ENCODE data around the gene HOXB1. TPM values are rescaled to one million over a fixed set of nuclear protein-coding genes. Genes with fewer than 3 reads are reported as not detected.

The HOXB1 gene
- total RNA-seq, 1 experiment from 2014 or later, result not detected

DNA sequence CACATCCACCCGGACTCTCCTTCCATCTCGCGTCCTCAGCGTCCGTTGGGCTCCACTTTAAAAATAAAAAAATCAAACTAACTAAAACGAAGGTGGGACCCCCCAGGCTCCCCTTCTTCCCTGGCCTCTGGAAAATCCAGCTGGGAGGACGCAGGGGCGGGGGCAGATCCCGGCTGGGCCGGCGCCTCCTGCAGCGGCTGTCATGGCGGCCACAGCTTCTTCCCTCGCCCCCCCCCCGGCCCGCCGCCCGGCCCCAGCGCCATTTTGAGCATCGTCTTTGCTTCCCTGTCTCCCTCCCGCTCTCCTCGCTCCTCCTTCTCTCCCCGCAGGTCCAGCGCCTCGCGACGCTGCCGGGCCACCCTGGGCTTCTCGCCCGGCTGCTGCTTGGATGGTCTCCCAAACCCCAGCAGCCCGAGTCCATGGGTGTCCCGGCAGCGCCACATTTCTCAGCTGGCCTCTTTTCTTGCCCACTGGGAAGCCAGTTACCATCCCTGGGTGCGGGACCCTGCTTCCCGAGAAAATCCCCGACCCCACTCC is 10.8 kb upstream of the HOXB1 start:
- no peaks in the 10 kb centered on the region for H3K9me3 Mint-ChIP-seq (ENCODE audit: unreplicated experiment)
- ChIA-PET POLR2A (no interaction called here), CTCF (no interaction called here)
- H3K36me3 Mint-ChIP-seq (ENCODE audit: insufficient read depth, unreplicated experiment), result no peaks in the 10 kb centered on the region
- no peak for DNase-seq
- no TSS peak for BruUV-seq (replicated peaks)
- H3K27me3 Mint-ChIP-seq (ENCODE audit: insufficient read depth, unreplicated experiment), result peaks cover 8% of the 10 kb centered on the region
- H3K36me3 ChIP-seq (ENCODE audit: control insufficient read depth, insufficient read depth, low read length), result no peaks in the 10 kb centered on the region
- intact Hi-C loops (cut with micrococcal nuclease; ENCODE audit: unreplicated experiment), result loop anchor here (2.0 kb wide), 2 partner anchors 19 to 49 kb away; no protein-coding TSS in a partner anchor
- no peak overlapping the region for H3K27ac Mint-ChIP-seq (ENCODE audit: unreplicated experiment)
- H3K4me1 Mint-ChIP-seq (ENCODE audit: low read depth, unreplicated experiment), result peaks cover 11% of the 10 kb centered on the region
- no peak overlapping the region for H3K4me3 ChIP-seq (ENCODE audit: low read depth, low read length)
- H3K4me1 ChIP-seq, result peaks cover 3% of the 10 kb centered on the region; the same call in 1 of the 2 replicates
- no peak for TF ChIP-seq CTCF (IDR thresholded peaks at IDR 0.05; ENCODE audit: insufficient read depth in 1 of 2, low read depth in 1 of 2, low read length in 1 of 2, severe bottlenecking in 1 of 2, unreplicated experiment in 1 of 2)
- no peaks in the 10 kb centered on the region for H3K27me3 ChIP-seq (replicated peaks; ENCODE audit: control insufficient read depth, insufficient read depth, low read length)
- H3K4me3 Mint-ChIP-seq (ENCODE audit: unreplicated experiment), result no peak overlapping the region
- H3K9me3 ChIP-seq, result no peaks in the 10 kb centered on the region

DNA sequence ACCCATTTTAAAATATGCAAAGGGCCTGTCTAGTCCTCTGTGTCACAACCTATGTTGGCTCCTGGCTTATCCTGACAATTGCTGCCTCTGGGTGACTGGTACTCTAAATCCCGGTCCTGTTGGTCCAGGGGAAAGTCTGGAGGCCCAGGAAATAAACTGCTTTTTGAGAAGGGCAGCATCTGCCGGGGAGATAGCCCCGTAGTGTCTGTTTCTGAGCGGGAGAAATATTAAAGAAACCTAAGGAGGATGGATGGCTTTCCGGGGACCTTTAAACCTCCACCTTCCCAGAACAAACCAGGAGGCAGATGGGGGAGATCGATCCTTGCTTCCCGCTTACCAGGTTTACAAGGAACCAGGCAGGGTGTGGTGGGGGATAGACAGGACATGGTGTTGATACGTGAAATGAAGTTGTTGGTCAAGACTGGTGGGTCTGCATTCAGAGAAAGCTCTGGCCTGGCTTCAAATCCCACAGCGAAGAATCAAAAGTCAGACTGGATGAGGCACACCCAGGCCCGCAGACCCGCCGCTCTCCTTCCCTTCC is 10.3 kb upstream of the HOXB1 start:
- POLR2A ChIA-PET, result no interaction called here
- H3K9me3 Mint-ChIP-seq (ENCODE audit: unreplicated experiment), result no peaks in the 10 kb centered on the region
- Histone ChIP-seq H3K4me3 (ENCODE audit: low read depth, low read length) (no peak overlapping the region), H3K9me3 (no peaks in the 10 kb centered on the region), H3K4me1 (no peaks in the 10 kb centered on the region), H3K36me3 (ENCODE audit: control insufficient read depth, insufficient read depth, low read length) (no peaks in the 10 kb centered on the region), H3K27me3 (replicated peaks; ENCODE audit: control insufficient read depth, insufficient read depth, low read length) (no peaks in the 10 kb centered on the region)
- H3K36me3 Mint-ChIP-seq (ENCODE audit: insufficient read depth, unreplicated experiment), result no peaks in the 10 kb centered on the region
- peaks cover 8% of the 10 kb centered on the region for H3K27me3 Mint-ChIP-seq (ENCODE audit: insufficient read depth, unreplicated experiment)
- intact Hi-C loops (cut with micrococcal nuclease; ENCODE audit: unreplicated experiment), result no loop called here
- no TSS peak for BruUV-seq (replicated peaks)
- no peak for DNase-seq
- H3K4me1 Mint-ChIP-seq (ENCODE audit: low read depth, unreplicated experiment), result peaks cover 11% of the 10 kb centered on the region
- TF ChIP-seq CTCF (IDR thresholded peaks at IDR 0.05; ENCODE audit: insufficient read depth in 1 of 2, low read depth in 1 of 2, low read length in 1 of 2, severe bottlenecking in 1 of 2, unreplicated experiment in 1 of 2), result no peak
- H3K4me3 Mint-ChIP-seq (ENCODE audit: unreplicated experiment), result peak overlapping the region; percentile 6
- CTCF ChIA-PET, result no interaction called here
- H3K27ac Mint-ChIP-seq (ENCODE audit: unreplicated experiment), result no peak overlapping the region

- TF ChIP-seq CTCF (IDR thresholded peaks at IDR 0.05; ENCODE audit: insufficient read depth in 1 of 2, low read depth in 1 of 2, low read length in 1 of 2, severe bottlenecking in 1 of 2, unreplicated experiment in 1 of 2), result no peak
- no TSS peak for BruUV-seq (replicated peaks)
- H3K4me1 Mint-ChIP-seq (ENCODE audit: low read depth, unreplicated experiment), result peaks cover 11% of the 10 kb centered on the region
- H3K4me1 ChIP-seq, result no peaks in the 10 kb centered on the region
- H3K27ac Mint-ChIP-seq (ENCODE audit: unreplicated experiment), result no peak overlapping the region
- no peaks in the 10 kb centered on the region for H3K36me3 Mint-ChIP-seq (ENCODE audit: insufficient read depth, unreplicated experiment)
- POLR2A ChIA-PET, result no interaction called here
- DNase-seq, result no peak
- CTCF ChIA-PET, result interaction anchor here (0.5 to 0.8 kb wide), 2 partner anchors 15 to 601 kb away, joined by 3 to 6 read pairs; no protein-coding TSS in a partner anchor
- H3K36me3 ChIP-seq (ENCODE audit: control insufficient read depth, insufficient read depth, low read length), result no peaks in the 10 kb centered on the region
- H3K27me3 Mint-ChIP-seq (ENCODE audit: insufficient read depth, unreplicated experiment), result peaks cover 8% of the 10 kb centered on the region
- intact Hi-C loops (cut with micrococcal nuclease; ENCODE audit: unreplicated experiment), result no loop called here
- no peaks in the 10 kb centered on the region for H3K9me3 ChIP-seq
- no peak overlapping the region for H3K4me3 ChIP-seq (ENCODE audit: low read depth, low read length)
- no peaks in the 10 kb centered on the region for H3K9me3 Mint-ChIP-seq (ENCODE audit: unreplicated experiment)
- no peaks in the 10 kb centered on the region for H3K27me3 ChIP-seq (replicated peaks; ENCODE audit: control insufficient read depth, insufficient read depth, low read length)
- H3K4me3 Mint-ChIP-seq (ENCODE audit: unreplicated experiment), result no peak overlapping the region
These were observed 9.4 kb upstream of the HOXB1 start for GRCh38 chr17:48540213-48540612.

Data from Caco-2 (cell line).